ENCODE results near the gene PRKCB. TPM values are rescaled to one million over a fixed set of nuclear protein-coding genes. Genes with fewer than 3 reads are reported as not detected.

Gene PRKCB
- total RNA-seq, 1 experiment from 2014 or later = not detected

GRCh38 chr16:24152826-24153225 lies 317.0 kb downstream of the PRKCB start:
- Mint-ChIP-seq H3K27ac (ENCODE audit: unreplicated experiment) (no peak overlapping the region), H3K4me1 (ENCODE audit: low read depth, unreplicated experiment) (no peaks in the 10 kb centered on the region), H3K27me3 (ENCODE audit: unreplicated experiment) (peaks cover 85% of the 10 kb centered on the region), H3K36me3 (ENCODE audit: insufficient read depth, unreplicated experiment) (no peaks in the 10 kb centered on the region), H3K9me3 (ENCODE audit: low read depth, unreplicated experiment) (peaks cover 4% of the 10 kb centered on the region), H3K4me3 (ENCODE audit: low read depth, unreplicated experiment) (no peak overlapping the region)
- no peak for DNase-seq
- TF ChIP-seq CTCF (IDR thresholded peaks at IDR 0.05; ENCODE audit: unreplicated experiment) = no peak
- CTCF ChIA-PET = interaction anchor here (0.6 kb wide), 1 partner anchor 198 kb away, joined by 6 read pairs; no protein-coding TSS in a partner anchor
- intact Hi-C loops (cut with micrococcal nuclease; ENCODE audit: unreplicated experiment) = no loop called here
- no TSS peak for BruUV-seq (replicated peaks)

- CTCF ChIA-PET = no interaction called here
- H3K27me3 Mint-ChIP-seq (ENCODE audit: unreplicated experiment) = peaks cover 64% of the 10 kb centered on the region
- H3K27ac Mint-ChIP-seq (ENCODE audit: unreplicated experiment) = no peak overlapping the region
- peaks cover 4% of the 10 kb centered on the region for H3K9me3 Mint-ChIP-seq (ENCODE audit: low read depth, unreplicated experiment)
- no peaks in the 10 kb centered on the region for H3K4me1 Mint-ChIP-seq (ENCODE audit: low read depth, unreplicated experiment)
- intact Hi-C loops (cut with micrococcal nuclease; ENCODE audit: unreplicated experiment) = no loop called here
- H3K4me3 Mint-ChIP-seq (ENCODE audit: low read depth, unreplicated experiment) = no peak overlapping the region
- TF ChIP-seq CTCF (IDR thresholded peaks at IDR 0.05; ENCODE audit: unreplicated experiment) = no peak
- no TSS peak for BruUV-seq (replicated peaks)
- no peaks in the 10 kb centered on the region for H3K36me3 Mint-ChIP-seq (ENCODE audit: insufficient read depth, unreplicated experiment)
- no peak for DNase-seq
These were observed 321.0 kb downstream of the PRKCB start for GRCh38 chr16:24156777-24157176.

- no peaks in the 10 kb centered on the region for H3K4me1 Mint-ChIP-seq (ENCODE audit: low read depth, unreplicated experiment)
- no peaks in the 10 kb centered on the region for H3K36me3 Mint-ChIP-seq (ENCODE audit: insufficient read depth, unreplicated experiment)
- BruUV-seq (replicated peaks) = no TSS peak
- CTCF ChIA-PET = no interaction called here
- no peak for TF ChIP-seq CTCF (IDR thresholded peaks at IDR 0.05; ENCODE audit: unreplicated experiment)
- DNase-seq = no peak
- no peak overlapping the region for H3K4me3 Mint-ChIP-seq (ENCODE audit: low read depth, unreplicated experiment)
- no peaks in the 10 kb centered on the region for H3K9me3 Mint-ChIP-seq (ENCODE audit: low read depth, unreplicated experiment)
- no peak overlapping the region for H3K27ac Mint-ChIP-seq (ENCODE audit: unreplicated experiment)
- intact Hi-C loops (cut with micrococcal nuclease; ENCODE audit: unreplicated experiment) = no loop called here
- H3K27me3 Mint-ChIP-seq (ENCODE audit: unreplicated experiment) = peaks cover 64% of the 10 kb centered on the region
These were observed 328.2 kb downstream of the PRKCB start for GRCh38 chr16:24163935-24164334.

GRCh38 chr16:24164416-24164815 lies 328.6 kb downstream of the PRKCB start:
- Mint-ChIP-seq H3K4me3 (ENCODE audit: low read depth, unreplicated experiment) (no peak overlapping the region), H3K36me3 (ENCODE audit: insufficient read depth, unreplicated experiment) (no peaks in the 10 kb centered on the region), H3K27me3 (ENCODE audit: unreplicated experiment) (peaks cover 68% of the 10 kb centered on the region), H3K27ac (ENCODE audit: unreplicated experiment) (no peak overlapping the region), H3K9me3 (ENCODE audit: low read depth, unreplicated experiment) (no peaks in the 10 kb centered on the region), H3K4me1 (ENCODE audit: low read depth, unreplicated experiment) (no peaks in the 10 kb centered on the region)
- CTCF ChIA-PET = no interaction called here
- intact Hi-C loops (cut with micrococcal nuclease; ENCODE audit: unreplicated experiment) = no loop called here
- no TSS peak for BruUV-seq (replicated peaks)
- TF ChIP-seq CTCF (IDR thresholded peaks at IDR 0.05; ENCODE audit: unreplicated experiment) = no peak
- DNase-seq = no peak
